HG03097 (cell line): ENCODE results near the gene PI4KA.
A peak's percentile ranks its signal among the peaks of the same experiment; 100 is the strongest.
"Not testable (repeated sequence)": the region's sequence is repeated elsewhere in the genome, so short reads cannot be mapped to it uniquely, and the experiment has no call there.

Source experiments
- ATAC-seq: cut with Tn5 transposase; IDR thresholded peaks from one replicate; pipeline ENCODE4 v1.9.1; 2021; ENCODE audit not compliant: unreplicated experiment, low FRiP score

The PI4KA gene

DNA sequence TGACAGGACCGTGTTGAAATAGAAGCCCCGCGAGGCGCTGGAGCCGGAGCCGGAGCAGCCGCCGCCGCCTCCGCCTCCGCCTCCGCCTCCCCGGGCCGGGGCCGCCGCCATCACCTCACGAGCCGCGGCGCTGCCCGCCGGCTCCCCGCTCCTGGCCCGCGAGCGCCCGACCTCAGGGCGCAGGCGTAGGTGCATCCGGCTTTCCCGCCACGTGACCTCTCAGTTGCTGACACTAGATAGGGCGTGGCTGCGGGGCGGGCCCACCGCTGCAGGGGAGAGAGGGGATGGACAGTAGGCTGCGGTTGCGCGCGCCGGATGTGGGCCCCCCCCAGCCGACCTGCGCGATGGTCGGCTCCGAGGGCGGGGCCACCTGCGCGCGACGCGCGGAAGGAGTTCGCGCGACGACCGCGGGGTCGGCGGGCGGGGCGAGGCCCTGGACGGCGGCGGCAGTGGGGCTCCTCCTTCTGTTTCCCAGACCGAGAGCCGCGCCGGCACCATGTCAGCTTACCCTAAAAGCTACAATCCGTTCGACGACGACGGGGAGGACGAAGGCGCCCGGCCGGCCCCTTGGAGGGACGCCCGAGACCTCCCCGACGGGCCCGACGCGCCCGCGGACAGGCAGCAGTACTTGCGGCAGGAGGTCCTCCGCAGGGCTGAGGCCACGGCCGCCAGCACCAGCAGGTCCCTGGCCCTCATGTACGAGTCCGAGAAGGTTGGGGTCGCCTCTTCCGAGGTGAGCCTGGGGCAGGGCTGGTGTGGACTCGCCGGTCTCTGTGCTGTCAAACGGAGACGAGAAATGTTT, at the start of gene PI4KA, which contains the start of gene SNAP29:
PI4KA (minus strand) TSS at position 197 of the 802 bp plus-strand sequence; CDS start at position 111, 86 bp downstream.
SNAP29 (plus strand) TSS at position 393 of the 802 bp plus-strand sequence; CDS start at position 497, 104 bp downstream.
- peak; percentile 91 for ATAC-seq

DNA sequence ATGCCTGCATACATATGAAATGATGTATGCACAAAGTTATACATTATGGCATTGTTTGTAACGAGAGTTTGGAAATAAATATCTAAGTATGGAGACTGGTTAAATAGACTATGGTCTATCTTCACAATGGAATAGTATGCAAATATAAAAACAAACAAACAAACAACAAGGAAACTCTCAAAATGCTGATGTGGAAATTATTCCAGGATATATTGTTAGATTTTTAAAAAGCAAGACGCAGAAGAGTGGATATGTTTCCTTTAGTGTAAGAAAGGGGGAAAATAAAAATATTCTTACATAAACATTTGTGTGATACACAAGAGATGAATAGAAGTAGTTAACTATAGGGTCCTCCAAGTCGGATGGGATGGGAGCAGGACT, 47.8 kb upstream of the PI4KA start:
- no peak for ATAC-seq

DNA sequence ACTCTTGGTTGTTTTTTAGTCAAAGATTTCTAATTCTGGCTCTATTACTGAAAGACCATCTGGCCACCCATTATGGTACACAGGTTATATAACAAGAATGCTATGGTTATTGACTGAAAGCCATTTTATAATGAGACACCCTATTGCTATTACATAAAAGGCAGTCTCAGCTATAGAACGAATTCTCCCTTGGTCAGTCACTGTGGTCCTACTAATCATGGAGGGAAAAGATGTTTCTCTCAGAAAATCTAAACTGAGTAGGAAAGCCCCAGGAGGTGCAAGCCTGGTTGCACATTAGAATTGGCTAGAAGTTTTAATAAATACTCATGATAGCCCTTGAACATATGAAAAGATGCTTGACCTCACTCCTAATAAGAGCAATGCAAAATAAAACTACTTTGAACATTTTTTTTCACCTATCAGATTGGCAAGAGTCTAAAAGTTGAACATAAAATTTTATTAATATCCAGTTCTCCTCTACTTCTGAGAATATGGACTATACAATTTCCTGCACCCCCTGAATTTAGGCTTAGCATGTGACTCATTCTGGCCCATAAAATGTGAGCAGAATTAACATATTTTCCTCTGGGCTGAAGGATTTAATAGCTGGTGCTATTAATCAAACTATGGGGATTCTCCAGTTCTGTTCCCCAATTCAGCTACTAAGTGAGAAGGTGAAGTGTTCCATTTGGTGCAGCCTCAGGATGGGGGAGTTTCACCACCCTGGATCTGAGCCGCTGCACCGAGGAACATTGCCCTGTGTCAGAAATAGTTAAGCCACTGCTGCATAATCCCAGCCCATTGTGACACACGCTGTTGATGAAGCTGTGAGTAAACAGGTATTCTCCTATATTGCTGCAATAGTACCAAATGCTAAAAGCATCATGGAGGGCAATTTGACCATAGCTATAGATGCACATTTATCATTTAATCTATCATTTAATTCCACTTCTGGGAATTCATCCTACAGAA, 47.1 kb upstream of the PI4KA start:
- no peak for ATAC-seq

DNA sequence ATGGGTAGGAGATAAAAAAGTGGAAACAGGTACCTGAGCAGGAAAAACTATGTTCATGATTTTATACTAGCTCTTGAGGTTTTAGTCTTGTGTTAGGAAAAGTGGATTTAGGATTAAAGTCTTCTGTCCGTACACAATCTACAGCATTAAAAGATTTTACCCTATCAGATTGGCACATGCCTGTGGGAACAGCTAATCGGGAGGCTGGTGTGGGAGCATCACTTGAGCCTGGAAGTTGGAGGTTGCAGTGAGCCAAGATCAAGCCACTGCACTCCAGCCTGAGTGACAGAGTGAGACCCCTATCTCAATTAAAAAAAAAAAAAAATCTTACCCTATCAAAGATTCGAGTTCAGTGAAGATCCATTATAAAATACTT, 46.4 kb upstream of the PI4KA start:
- ATAC-seq: no peak

DNA sequence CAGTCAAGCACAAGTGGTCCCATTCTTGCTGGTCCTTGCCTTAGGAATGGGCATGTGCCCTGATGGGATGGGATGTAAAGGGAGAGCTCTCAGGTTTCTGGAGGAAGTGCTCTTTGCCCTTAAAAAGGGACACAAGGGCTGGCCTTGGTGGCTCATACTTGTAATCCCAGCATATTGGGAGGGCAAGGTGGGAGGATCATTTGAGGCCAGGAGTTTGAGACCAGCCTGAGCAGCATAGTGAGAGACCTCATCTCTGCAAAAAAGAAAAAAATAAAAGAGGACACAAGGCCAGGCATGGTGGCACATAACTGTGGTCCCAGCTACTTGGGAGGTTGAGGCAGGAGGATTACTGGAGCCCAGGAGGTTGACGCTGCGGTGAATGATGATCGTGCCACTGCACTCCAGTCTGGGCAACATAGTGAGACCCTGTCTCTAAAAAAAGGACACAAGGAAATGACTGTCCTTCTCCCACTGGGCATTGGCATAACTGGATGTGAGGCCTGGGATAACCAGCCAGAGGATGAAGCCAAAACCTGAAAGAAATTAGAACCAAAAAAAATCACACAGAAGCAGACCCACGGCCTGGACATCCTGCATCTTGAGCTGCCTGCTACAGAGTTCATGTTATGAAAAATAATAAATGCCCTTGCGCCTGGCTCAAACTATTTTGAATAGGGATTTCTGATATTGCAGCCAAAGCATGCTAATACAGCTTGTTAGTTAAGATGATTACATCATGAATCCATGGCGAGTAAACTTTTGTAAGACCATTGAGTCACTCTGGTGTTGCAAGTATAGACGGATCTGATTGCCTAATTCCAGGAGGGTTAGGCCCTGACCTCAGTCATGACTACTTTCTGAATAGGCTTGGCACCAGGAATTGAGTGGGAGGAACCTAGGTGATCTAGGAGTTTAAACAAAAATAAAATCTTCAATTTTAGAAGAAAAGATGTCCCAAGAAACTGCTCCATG, 45.7 kb upstream of the PI4KA start:
- no peak for ATAC-seq

DNA sequence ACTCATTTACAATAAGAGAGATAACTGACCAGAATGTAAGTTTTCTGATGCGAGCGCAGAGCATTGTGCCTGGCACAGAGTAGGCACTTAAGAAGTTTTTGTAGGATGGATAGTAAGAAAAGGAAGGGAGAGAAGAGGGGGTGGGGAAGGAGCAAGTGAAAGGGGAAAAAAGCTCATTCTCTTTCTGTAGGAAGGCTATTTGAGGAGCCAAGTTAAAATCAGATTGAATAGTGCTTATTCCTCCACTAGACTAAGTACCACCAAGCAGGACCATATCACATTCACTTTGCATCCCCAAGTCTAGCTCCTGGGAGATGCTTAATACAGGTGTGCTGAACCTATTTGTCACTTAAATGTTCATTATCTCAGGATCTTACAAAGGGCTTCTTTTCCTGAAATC, 44.5 kb upstream of the PI4KA start:
- no peak for ATAC-seq

DNA sequence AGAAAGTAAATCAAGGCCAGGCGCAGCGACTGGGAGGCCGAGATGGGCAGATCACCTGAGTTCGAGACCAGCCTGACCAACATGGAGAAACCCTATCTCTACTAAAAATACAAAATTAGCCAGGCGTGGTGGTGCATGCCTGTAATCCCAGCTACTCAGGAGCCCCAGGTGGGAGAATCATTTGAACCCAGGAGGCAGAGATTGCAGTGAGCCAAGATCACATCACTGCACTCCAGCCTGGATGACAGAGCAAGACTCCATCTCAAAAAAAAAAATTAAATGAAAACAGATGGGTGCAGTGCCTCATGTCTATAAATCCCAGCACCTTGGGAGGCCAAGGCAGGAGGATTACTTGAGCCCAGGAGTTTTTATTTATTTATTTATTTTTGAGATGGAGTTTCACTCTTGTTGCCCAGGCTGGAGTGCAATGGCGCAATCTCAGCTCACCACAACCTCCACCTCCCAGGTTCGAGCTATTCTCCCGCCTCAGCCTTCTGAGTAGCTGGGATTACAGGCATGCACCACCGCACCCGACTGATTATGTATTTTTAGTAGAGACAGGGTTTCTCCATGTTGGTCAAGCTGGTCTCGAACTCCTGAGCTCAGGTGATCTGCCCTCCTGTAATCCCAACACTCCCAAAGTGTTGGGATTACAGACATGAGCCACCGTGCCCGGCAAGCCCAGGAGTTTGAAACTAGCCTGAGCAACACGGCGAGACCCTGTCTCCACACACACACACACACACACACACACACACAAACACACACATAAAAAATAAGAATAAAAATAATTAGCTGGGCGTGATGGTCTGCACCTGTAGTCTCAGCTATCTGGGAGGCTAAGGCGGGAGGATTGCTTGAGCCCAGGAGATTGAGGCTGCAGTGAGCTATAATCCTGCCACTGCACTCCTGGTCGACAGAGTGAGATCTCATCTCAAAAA, 42.8 kb upstream of the PI4KA start:
- not testable (repeated sequence) for ATAC-seq

DNA sequence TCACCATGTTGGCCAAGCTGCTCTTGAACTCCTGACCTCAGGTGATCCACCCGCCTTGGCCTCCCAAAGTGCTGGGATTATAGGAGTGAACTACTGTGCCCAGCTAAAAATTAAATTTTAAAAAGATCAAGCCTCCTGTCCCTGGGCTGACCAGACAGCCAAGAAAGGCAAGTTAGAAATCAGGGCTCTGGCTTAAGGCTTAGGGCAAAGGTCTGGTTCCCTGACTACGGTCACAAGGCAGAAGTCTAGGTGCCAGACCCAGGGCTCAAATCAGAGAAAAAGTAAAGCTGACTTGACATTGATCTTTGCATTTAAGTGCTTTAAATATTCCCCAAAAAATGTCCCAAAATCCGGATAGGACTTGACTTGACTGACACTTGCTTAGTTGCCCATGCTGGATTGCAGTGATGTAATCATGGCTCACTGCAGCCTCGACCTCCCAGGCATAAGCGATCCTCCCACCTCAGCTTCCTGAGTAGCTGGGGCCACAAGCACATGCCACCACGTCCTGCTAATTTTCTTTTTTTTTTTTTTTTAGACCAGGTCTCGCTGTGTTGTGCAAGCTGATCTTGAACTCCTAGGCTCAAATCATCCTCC, 41.3 kb upstream of the PI4KA start:
- no peak for ATAC-seq

DNA sequence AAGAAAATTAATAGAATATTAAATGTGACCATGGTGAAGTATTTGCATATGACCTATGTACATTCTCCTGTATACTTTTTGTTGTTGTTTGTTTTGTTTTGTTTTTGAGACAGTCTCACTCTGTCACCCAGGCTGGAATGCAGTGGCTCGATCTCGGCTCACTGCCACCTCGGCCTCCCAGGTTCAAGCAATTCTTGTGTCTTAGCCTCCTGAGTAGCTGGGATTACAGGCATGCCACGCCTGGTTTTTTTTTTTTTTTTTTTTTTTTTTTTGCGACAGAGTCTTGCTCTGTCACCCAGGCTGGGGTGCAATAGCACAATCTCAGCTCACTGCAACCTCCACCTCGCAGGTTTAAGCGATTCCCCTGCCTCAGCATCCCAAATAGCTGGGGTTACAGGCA, 39.1 kb upstream of the PI4KA start:
- ATAC-seq: not testable (repeated sequence)

DNA sequence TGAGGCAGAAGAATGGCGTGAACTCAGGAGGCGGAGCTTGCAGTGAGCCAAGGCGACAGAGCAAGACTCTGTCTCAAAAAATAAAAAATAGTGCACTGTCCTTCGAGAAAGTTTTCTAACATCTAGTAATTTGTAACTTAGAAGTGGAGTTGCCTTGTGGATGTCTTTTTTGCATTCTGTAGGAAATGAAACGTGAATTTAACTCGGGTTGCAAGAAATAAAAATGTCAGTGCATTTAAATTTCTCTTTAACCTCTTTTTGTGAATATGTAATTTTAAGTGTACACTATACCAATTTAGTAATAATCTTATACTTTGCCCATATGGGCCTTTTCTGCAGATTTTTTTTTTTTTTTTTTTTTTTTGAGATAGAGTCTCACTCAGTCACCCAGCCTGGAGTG, 32.4 kb upstream of the PI4KA start:
- ATAC-seq: no peak

DNA sequence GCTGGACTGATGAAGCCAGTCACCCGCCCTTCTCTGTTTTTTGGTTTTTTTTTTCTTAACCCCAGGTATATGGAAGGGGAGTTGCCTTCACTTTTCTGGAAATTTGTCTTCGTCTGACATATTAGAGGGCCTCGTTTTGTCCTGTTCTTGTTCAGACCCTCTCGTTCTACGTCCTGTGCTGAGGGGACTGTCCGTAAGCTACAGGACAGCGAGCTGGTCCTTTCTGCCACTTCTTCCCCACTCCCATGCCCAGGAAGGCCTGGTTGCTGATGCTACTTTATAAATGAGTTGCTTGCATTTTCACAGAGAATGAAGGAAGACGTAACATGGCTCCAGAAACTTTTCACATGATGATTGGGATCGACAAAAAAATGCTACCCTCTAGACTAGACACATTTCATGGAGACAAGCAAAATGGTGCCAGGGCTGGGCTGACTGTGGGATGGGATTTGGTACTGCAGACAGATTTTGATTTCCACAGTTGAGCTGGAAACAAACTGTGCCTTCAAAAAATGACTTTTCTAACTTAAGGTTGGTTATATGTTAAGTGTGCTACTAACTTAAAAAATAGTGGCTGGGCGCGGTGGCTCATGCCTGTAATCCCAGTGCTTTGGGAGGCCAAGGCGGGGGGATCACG, 31.4 kb upstream of the PI4KA start:
- no peak for ATAC-seq

DNA sequence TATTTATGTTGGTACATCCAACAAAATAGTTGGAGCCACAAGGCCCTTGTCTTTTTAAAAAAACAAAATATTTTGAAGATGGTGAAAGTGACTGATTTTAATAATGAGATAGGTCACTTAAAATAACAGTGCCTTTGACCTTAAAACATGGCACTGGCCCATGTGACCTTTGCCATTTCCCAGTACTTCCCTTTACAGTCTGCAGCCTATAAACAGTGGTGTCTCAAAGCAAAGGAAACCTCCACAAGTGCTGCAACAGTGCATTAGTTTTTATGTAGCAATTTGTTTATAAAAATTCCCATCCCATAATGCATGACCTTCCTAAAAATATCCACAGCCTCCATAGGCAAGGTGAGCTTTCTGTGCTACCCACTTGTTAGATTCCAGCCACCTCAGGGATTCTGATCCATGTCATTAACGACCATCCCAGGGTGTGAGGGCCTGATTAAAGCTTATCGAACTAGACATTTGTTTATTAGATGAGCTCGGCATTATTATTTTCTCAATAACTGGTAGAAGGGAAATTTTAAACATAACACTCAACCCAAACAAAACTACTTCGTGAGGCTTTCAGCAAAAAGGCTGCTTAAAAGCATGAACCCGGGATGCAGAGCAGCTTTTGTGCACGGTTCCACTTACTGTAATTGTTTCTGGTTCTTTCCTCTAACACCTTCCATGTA, 30.6 kb upstream of the PI4KA start:
- no peak for ATAC-seq

DNA sequence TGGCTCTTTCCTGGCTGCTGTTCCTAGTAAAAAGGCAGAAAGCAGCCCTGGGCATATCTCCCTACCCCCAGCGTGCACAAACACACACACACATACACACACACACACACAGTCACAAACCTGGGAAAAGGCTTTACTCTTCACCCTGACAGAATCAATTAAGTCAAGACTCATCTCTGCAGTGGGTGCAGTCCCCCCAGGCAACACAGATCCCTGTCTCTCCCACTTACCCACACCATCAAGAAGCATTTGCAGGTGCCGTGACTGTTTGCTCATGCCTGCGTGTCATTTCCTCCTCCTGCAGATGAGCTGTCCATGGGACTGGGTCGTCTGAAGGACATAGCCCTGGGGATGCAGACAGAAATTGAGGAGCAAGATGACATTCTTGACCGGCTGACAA, 28.8 kb upstream of the PI4KA start:
- ATAC-seq: no peak

DNA sequence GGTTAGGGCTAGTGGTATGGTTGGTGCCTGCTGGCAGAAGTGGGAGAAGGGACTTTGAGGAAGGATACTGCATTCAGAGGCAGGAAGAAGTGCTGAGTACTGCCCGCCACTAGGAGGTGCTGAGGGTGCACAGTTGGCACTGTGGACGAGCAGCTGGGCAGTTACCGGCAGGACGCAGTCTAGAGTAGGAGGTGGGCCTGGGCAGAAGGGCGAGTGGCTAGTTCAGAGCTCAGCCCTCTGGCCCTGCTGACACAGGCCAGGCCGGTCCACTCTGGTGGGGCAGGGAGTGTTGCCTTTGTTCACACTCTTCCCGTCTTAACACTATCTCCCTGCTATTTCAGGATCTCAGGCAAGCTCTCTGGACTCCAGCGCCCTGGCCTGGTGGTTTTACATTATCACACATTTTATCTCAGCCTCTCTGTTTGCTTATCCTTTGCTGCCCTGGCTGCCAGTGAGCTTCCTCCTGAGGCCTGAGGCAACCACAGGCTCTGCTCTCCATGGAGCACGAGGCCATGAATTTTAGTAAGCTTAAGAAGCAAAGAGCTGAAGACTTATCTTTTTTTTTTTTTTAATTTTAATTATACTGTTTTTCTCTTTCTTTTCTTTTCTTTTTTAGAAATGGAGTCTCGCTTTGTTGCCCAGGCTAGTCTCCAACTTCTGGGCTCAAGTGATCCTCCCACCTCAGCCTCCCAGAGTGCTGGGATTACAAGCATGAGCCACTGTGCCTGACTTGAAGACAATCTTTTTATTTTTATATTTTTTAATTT, 27.1 kb upstream of the PI4KA start:
- ATAC-seq: no peak

DNA sequence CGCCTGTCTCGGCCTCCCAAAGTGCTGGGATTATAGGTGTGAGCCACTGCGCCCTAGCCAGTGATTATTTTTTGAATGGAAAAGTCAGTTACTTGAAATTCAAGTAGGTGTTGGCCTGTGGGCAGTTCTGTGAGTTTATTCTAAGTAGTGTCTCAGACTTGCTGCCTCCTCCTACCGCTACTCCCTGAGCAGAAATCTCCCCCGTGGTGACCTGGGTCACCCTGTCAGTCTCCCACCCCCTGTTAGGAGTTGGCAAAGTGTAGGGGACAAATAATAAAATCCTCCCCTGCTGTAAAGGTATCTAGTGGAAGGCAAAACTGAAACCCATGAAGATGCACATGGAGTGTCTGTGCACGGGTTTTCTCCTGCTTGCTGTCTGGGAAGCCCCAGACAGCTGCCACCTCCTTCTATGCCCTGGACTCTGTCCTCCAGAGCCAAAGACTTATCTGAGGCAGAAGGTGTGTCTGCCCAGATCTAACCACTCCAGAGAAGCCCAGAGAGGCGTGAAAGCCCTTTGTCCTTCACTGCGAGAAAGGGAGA, 26.5 kb upstream of the PI4KA start:
- ATAC-seq: no peak

DNA sequence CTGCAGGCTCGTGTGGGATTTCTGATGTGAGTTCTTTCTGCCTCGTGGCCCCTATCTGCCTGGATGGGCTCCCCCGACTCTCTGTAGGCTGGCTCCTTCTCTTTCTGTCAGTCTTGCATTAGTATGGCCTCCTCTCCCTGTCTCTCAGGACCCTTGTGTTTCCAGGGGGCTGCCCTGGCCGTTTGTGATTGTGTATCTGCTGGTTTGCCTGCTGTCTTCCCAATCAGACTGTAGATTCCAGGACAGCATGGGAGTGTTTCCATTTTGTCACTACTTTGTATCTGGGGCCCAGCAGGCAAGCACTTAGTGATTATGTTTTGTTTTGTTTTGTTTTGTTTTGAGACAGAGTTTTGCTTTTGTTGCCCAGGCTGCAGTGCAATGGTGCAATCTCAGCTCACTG, 25.8 kb upstream of the PI4KA start:
- no peak for ATAC-seq

DNA sequence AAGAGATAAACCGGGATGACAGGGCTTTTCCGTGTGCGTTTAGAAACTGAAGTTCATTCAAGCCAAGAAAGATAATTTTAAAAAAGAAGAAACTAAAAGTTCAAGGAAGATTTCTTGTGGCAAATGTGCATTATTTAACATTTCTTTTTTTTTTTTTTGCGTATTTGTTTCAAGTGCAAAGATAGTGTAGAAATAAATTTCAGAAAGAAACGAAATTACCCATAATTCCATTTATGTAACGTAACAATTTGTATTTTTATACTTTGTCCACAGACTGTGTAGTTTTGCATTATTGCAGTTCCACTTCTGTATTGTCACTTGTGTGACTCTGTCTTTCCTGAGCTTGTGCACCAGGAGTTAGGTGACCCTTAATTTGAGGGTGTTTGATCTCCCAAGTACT, 24.2 kb upstream of the PI4KA start:
- ATAC-seq: no peak
